IMR-90 (cell line): Measurements from ENCODE around the gene PKP3. TPM values are rescaled to one million over a fixed set of nuclear protein-coding genes. Genes with fewer than 3 reads are reported as not detected.

Source experiments
- ATAC-seq: fragments of 200-7000 bp; cut with Tn5 transposase; 2 replicates; pipeline ENCODE4 v1.9.1; 2020; ENCODE audit warnings: low read depth, mild to moderate bottlenecking, moderate library complexity
- BruUV-seq: library from RNA; stranded (reverse); fragments of 400-500 nt; replicated peaks from 2 replicates; lab custom pipeline; 2021; lab: Mats Ljungman, UMichigan
- CTCF ChIA-PET: fragments of 300-600 bp; formaldehyde crosslinking; extraction: SDS; loops from one replicate; lab custom pipeline; 2021; ENCODE audit warnings: antibody characterized with exemption; lab: Yijun Ruan, JAX
- POLR2A ChIA-PET: fragments of 300-600 bp; sonication (Branson Sonifier 250); formaldehyde crosslinking; loops from one replicate; lab custom pipeline; 2022; ENCODE audit warnings: antibody characterized with exemption; ENCODE audit not compliant: unreplicated experiment; lab: Charles Lee
- DNase-seq: peaks from one replicate; pipeline ENCODE4 v3.0.0; 2013
- H2AFZ ChIP-seq: replicated peaks from 2 replicates; pipeline ENCODE3; 2013; ENCODE audit warnings: low read length, mild to moderate bottlenecking; ENCODE audit not compliant: poor library complexity
- H2AK5ac ChIP-seq: 2 replicates; pipeline ENCODE4 v1.6.1; 2013; ENCODE audit warnings: low read depth, low read length, inconsistent platforms
- H2AK9ac ChIP-seq: replicated peaks from 2 replicates; pipeline ENCODE3; 2013; ENCODE audit warnings: mild to moderate bottlenecking, low read depth, low read length, moderate library complexity; ENCODE audit not compliant: poor library complexity
- H2BK120ac ChIP-seq: 2 replicates; pipeline ENCODE4 v1.6.1; 2013; ENCODE audit warnings: low read depth, low read length, inconsistent platforms
- H2BK15ac ChIP-seq: 3 replicates; pipeline ENCODE4 v1.6.1; 2013; ENCODE audit warnings: low read depth, low read length, inconsistent platforms
- H2BK20ac ChIP-seq: 2 replicates; pipeline ENCODE4 v1.6.1; 2013; ENCODE audit warnings: low read depth, mild to moderate bottlenecking, inconsistent platforms, low read length, moderate library complexity
- H2BK5ac ChIP-seq: 2 replicates; pipeline ENCODE4 v1.6.1; 2013; ENCODE audit warnings: mild to moderate bottlenecking, low read depth, low read length, inconsistent platforms; ENCODE audit not compliant: poor library complexity, severe bottlenecking
- H3K14ac ChIP-seq: replicated peaks from 2 replicates; pipeline ENCODE4 v1.6.1; 2013; ENCODE audit warnings: low read depth, low read length, inconsistent platforms
- H3K18ac ChIP-seq: 2 replicates; pipeline ENCODE4 v1.6.1; 2013; ENCODE audit warnings: low read depth, low read length, control low read depth
- H3K23ac ChIP-seq: 2 replicates; pipeline ENCODE4 v1.6.1; 2013; ENCODE audit warnings: low read depth, low read length, inconsistent platforms
- H3K27ac ChIP-seq: 2 replicates; pipeline ENCODE4 v1.5.1; 2013; ENCODE audit warnings: mild to moderate bottlenecking, control low read depth, low read length; ENCODE audit not compliant: insufficient read depth
- H3K27me3 ChIP-seq: 2 replicates; pipeline ENCODE4 v1.6.1; 2013; ENCODE audit warnings: low read length; ENCODE audit not compliant: control insufficient read depth, insufficient read depth
- H3K36me3 ChIP-seq: 2 replicates; pipeline ENCODE4 v1.6.1; 2013; ENCODE audit warnings: low read length, mixed read lengths; ENCODE audit not compliant: control insufficient read depth, insufficient read depth
- H3K4ac ChIP-seq: 2 replicates; pipeline ENCODE4 v1.6.1; 2013; ENCODE audit warnings: low read depth, low read length, inconsistent platforms
- H3K4me1 ChIP-seq: 2 replicates; pipeline ENCODE4 v1.6.1; 2013; ENCODE audit warnings: low read length, mixed read lengths; ENCODE audit not compliant: control insufficient read depth, insufficient read depth
- H3K4me2 ChIP-seq: 2 replicates; pipeline ENCODE4 v1.6.1; 2013; ENCODE audit warnings: low read depth, mild to moderate bottlenecking, control low read depth, low read length, moderate library complexity
- H3K4me3 ChIP-seq: 2 replicates; pipeline ENCODE4 v1.5.1; 2013; ENCODE audit warnings: low read depth, mild to moderate bottlenecking, control low read depth, low read length, moderate library complexity; ENCODE audit not compliant: insufficient read depth
- H3K56ac ChIP-seq: 2 replicates; pipeline ENCODE4 v1.6.1; 2013; ENCODE audit warnings: low read length, inconsistent platforms; ENCODE audit not compliant: insufficient read depth; ENCODE audit errors: extremely low read depth
- H3K79me1 ChIP-seq, 2 experiments: 2 replicates each; pipeline ENCODE4 v1.6.1; 2013; ENCODE audit warnings: low read length in 2 of 2, inconsistent platforms in 1 of 2, low read depth in 1 of 2
- H3K9ac ChIP-seq: 2 replicates; pipeline ENCODE4 v1.6.1; 2013; ENCODE audit warnings: low read depth, low read length, control low read depth
- H3K9me1 ChIP-seq: 2 replicates; pipeline ENCODE4 v1.6.1; 2013; ENCODE audit warnings: low read length, inconsistent platforms; ENCODE audit not compliant: insufficient read depth
- H3K9me3 ChIP-seq: 2 replicates; pipeline ENCODE4 v1.6.1; 2013; ENCODE audit warnings: low read length; ENCODE audit not compliant: control insufficient read depth, insufficient read depth
- H4K20me1 ChIP-seq: 2 replicates; pipeline ENCODE4 v1.6.1; 2013; ENCODE audit warnings: low read length, inconsistent platforms; ENCODE audit not compliant: insufficient read depth
- H4K5ac ChIP-seq: 2 replicates; pipeline ENCODE4 v1.6.1; 2013; ENCODE audit warnings: mild to moderate bottlenecking, low read depth, low read length, control low read depth
- H4K8ac ChIP-seq, 2 experiments: 2 replicates each; pipeline ENCODE4 v1.6.1; 2013; ENCODE audit warnings: low read depth in 2 of 2, low read length in 2 of 2, control low read depth in 1 of 2, inconsistent platforms in 1 of 2
- H4K91ac ChIP-seq: 2 replicates; pipeline ENCODE4 v1.6.1; 2013; ENCODE audit warnings: low read depth, low read length, inconsistent platforms; ENCODE audit not compliant: insufficient read depth
- CEBPB ChIP-seq: IDR thresholded peaks from 2 replicates; pipeline ENCODE4 v1.6.1; 2012; ENCODE audit warnings: low read depth, low read length, improper control_type of control experiment
- CHD1 ChIP-seq: IDR thresholded peaks from 2 replicates; pipeline ENCODE4 v1.6.1; 2012; ENCODE audit warnings: low read depth, low read length, improper control_type of control experiment
- FOS ChIP-seq: fragments of 150-350 bp; IDR thresholded peaks from 2 replicates; pipeline ENCODE4 v1.6.1; 2016; ENCODE audit warnings: low read depth, low read length
- MAFK ChIP-seq: IDR thresholded peaks from 2 replicates; pipeline ENCODE4 v1.6.1; 2012; ENCODE audit warnings: low read depth, low read length, improper control_type of control experiment
- MAZ ChIP-seq: IDR thresholded peaks from 2 replicates; pipeline ENCODE4 v1.6.1; 2012; ENCODE audit warnings: low read depth, mild to moderate bottlenecking, low read length, improper control_type of control experiment, moderate library complexity, borderline replicate concordance
- NFE2L2 ChIP-seq: fragments of 150-350 bp; IDR thresholded peaks from 2 replicates; pipeline ENCODE4 v1.6.1; 2016; ENCODE audit warnings: low read depth, mild to moderate bottlenecking, low read length
- RAD21 ChIP-seq: IDR thresholded peaks from 2 replicates; pipeline ENCODE4 v1.6.1; 2012; ENCODE audit warnings: low read length, improper control_type of control experiment
- RCOR1 ChIP-seq: IDR thresholded peaks from 2 replicates; pipeline ENCODE4 v1.6.1; 2012; ENCODE audit warnings: mild to moderate bottlenecking, low read length, improper control_type of control experiment; ENCODE audit not compliant: insufficient replicate concordance
- WGBS, 2 experiments: methylation state at CpG; one replicate each; pipeline versions ENCODE4 v1.1.5 to v1.1.7; 2013; ENCODE audit warnings: missing lambda C conversion rate in 2 of 2; ENCODE audit not compliant: insufficient read length in 1 of 2; ENCODE audit errors: extremely low coverage in 2 of 2; 5-methylcytosine and 5-hydroxymethylcytosine counted together
- dilution Hi-C: fragments of 300-500 bp; cut with HindIII; formaldehyde crosslinking; loops from one replicate; pipeline ENCODE4 v1.14.3; 2018; ENCODE audit warnings: low sequenced_read_pairs; ENCODE audit not compliant: unreplicated experiment
- in situ Hi-C: fragments of 300-500 bp; cut with MboI; formaldehyde crosslinking; loops from 3 replicates; pipeline ENCODE4 v1.14.3; 2019; ENCODE audit warnings: low sequenced_read_pairs, inconsistent platforms, mixed read lengths
- intact Hi-C: fragments of 100-400 bp; cut with micrococcal nuclease; formaldehyde crosslinking; loops from 2 replicates; pipeline ENCODE4 v1.10.0; 2022
- polyA plus RNA-seq, 3 experiments: library from polyadenylated mRNA; depleted of rRNA; stranded (reverse); fragments of >200 nt; gene quantifications; 2 replicates each; pipeline ENCODE4 v1.2.3, GENCODE V29; 2012; ENCODE audit warnings: low replicate concordance in 1 of 3
- total RNA-seq: library from RNA; depleted of rRNA; stranded (reverse); fragments of >200 nt; gene quantifications from 2 replicates; pipeline ENCODE4 v1.2.3, GENCODE V29; 2012
- TF ChIP-seq, protein P1 (sequence below): fragments of 150-350 bp; IDR thresholded peaks from 2 replicates; pipeline ENCODE4 v1.6.1; 2017; ENCODE audit warnings: mild to moderate bottlenecking, antibody characterized with exemption, low read length, low read depth
- TF ChIP-seq, protein P2 (sequence below): conservative IDR thresholded peaks from 2 replicates; pipeline ENCODE4 v1.5.1; 2012; ENCODE audit warnings: mild to moderate bottlenecking, low read depth, low read length, improper control_type of control experiment

The PKP3 gene
- total and polyA plus RNA-seq, 2 of the 4 experiments (the other 2 are of a cell fraction) = 1.5 to 2.2 TPM

- peak overlapping the region; percentile 81 for H2AFZ ChIP-seq
- ATAC-seq (no peak), DNase-seq (no peak)
- POLR2A ChIA-PET = no interaction called here
- H3K4ac ChIP-seq = peak overlapping the region; percentile 85
- no peak overlapping the region for H3K18ac ChIP-seq
- H3K9me1 ChIP-seq = peaks cover 6% of the 10 kb centered on the region
- H4K5ac ChIP-seq = no peak overlapping the region
- H4K8ac ChIP-seq = peak overlapping the region; percentile 11 to 58; a peak in 2 of 4 replicates
- H2BK15ac ChIP-seq = peak overlapping the region; percentile 89; the same call in 2 of the 3 replicates
- peaks cover 22% of the 10 kb centered on the region for H3K4me1 ChIP-seq
- peak overlapping the region; percentile 90 for H2BK120ac ChIP-seq
- H3K36me3 ChIP-seq = no peaks in the 10 kb centered on the region
- TF ChIP-seq MAZ (no peak), MAFK (no peak), NFE2L2 (no peak), RAD21 (no peak), FOS (no peak), RCOR1 (no peak), CHD1 (no peak), CEBPB (no peak)
- TF ChIP-seq, protein P1, sequence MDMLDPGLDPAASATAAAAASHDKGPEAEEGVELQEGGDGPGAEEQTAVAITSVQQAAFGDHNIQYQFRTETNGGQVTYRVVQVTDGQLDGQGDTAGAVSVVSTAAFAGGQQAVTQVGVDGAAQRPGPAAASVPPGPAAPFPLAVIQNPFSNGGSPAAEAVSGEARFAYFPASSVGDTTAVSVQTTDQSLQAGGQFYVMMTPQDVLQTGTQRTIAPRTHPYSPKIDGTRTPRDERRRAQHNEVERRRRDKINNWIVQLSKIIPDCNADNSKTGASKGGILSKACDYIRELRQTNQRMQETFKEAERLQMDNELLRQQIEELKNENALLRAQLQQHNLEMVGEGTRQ = no peak
- TF ChIP-seq, protein P2, sequence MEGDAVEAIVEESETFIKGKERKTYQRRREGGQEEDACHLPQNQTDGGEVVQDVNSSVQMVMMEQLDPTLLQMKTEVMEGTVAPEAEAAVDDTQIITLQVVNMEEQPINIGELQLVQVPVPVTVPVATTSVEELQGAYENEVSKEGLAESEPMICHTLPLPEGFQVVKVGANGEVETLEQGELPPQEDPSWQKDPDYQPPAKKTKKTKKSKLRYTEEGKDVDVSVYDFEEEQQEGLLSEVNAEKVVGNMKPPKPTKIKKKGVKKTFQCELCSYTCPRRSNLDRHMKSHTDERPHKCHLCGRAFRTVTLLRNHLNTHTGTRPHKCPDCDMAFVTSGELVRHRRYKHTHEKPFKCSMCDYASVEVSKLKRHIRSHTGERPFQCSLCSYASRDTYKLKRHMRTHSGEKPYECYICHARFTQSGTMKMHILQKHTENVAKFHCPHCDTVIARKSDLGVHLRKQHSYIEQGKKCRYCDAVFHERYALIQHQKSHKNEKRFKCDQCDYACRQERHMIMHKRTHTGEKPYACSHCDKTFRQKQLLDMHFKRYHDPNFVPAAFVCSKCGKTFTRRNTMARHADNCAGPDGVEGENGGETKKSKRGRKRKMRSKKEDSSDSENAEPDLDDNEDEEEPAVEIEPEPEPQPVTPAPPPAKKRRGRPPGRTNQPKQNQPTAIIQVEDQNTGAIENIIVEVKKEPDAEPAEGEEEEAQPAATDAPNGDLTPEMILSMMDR = no peak
- dilution Hi-C loops (no loop called here), in situ Hi-C loops (no loop called here), intact Hi-C loops (no loop called here)
- no peak overlapping the region for H3K56ac ChIP-seq
- no peak overlapping the region for H3K14ac ChIP-seq
- H3K9ac ChIP-seq = no peak overlapping the region
- no peak overlapping the region for H3K4me3 ChIP-seq
- peak overlapping the region; percentile 22 for H2AK9ac ChIP-seq
- no TSS peak for BruUV-seq
- H3K23ac ChIP-seq = no peak overlapping the region
- no peaks in the 10 kb centered on the region for H4K20me1 ChIP-seq
- H3K27ac ChIP-seq = no peak overlapping the region; the same call in 1 of the 2 replicates
- H3K27me3 ChIP-seq = peaks cover 10% of the 10 kb centered on the region
- peaks cover 0 to 4% of the 10 kb centered on the region in 2 experiments; a peak in 1 of 4 replicates for H3K79me1 ChIP-seq
- CTCF ChIA-PET = no interaction called here
- peak overlapping the region; percentile 83 for H4K91ac ChIP-seq
- H3K9me3 ChIP-seq = peaks cover 5% of the 10 kb centered on the region; the same call in 1 of the 2 replicates
- WGBS, 2 experiments = 73% methylated on average over 4 of the region's 25 CpGs; no CpG with 5 or more reads in 1 of the 2 experiments
- peak overlapping the region; percentile 67 for H2BK20ac ChIP-seq
- no peak overlapping the region for H3K4me2 ChIP-seq
- peak overlapping the region; percentile 47 for H2BK5ac ChIP-seq
- H2AK5ac ChIP-seq = peak overlapping the region; percentile 98
Observed at GRCh38 chr11:394858-395655, 1.0 kb downstream of the PKP3 start.
